Neural cell (in vitro differentiated cells): ENCODE measurements around the gene SEPTIN8.

Experiments
- EP300 ChIP-seq: fragments of 450-650 bp; conservative IDR thresholded peaks from 2 replicates; pipeline ENCODE4 v1.6.1; 2014; ENCODE audit warnings: antibody characterized with exemption, mild to moderate bottlenecking, moderate library complexity; ENCODE audit not compliant: poor library complexity, severe bottlenecking
- EZH2 ChIP-seq: fragments of 200-600, 300-800 bp; shearing (Covaris generic), sonication (generic); IDR thresholded peaks from 2 replicates; pipeline ENCODE4 v1.6.1; 2014; ENCODE audit warnings: antibody characterized with exemption, low read length, borderline replicate concordance, mild to moderate bottlenecking; ENCODE audit not compliant: insufficient read depth, poor library complexity, severe bottlenecking
- MXI1 ChIP-seq: fragments of 450-650 bp; conservative IDR thresholded peaks from 2 replicates; pipeline ENCODE4 v1.6.1; 2014; ENCODE audit warnings: antibody characterized with exemption, mild to moderate bottlenecking; ENCODE audit not compliant: poor library complexity, severe bottlenecking
- POLR2AphosphoS5 ChIP-seq: IDR thresholded peaks from 2 replicates; pipeline ENCODE4 v1.6.1; 2012
- RAD21 ChIP-seq: fragments of 450-650 bp; conservative IDR thresholded peaks from 2 replicates; pipeline ENCODE4 v1.6.1; 2014; ENCODE audit warnings: antibody characterized with exemption, mild to moderate bottlenecking, moderate library complexity
- SMC3 ChIP-seq: fragments of 450-650 bp; conservative IDR thresholded peaks from 2 replicates; pipeline ENCODE4 v1.6.1; 2014; ENCODE audit warnings: antibody characterized with exemption, mild to moderate bottlenecking, moderate library complexity; ENCODE audit not compliant: poor library complexity
- TAF1 ChIP-seq: IDR thresholded peaks from 2 replicates; pipeline ENCODE4 v1.6.1; 2012; ENCODE audit warnings: low read depth
- TF ChIP-seq, protein P1 (sequence below): fragments of 450-650 bp; IDR thresholded peaks from 2 replicates; pipeline ENCODE4 v1.5.1; 2014; ENCODE audit warnings: antibody characterized with exemption, mild to moderate bottlenecking, moderate library complexity; ENCODE audit not compliant: poor library complexity, severe bottlenecking
- TF ChIP-seq, protein P2 (sequence below): IDR thresholded peaks from 2 replicates; pipeline ENCODE4 v1.6.1; 2012; ENCODE audit warnings: borderline replicate concordance

DNA sequence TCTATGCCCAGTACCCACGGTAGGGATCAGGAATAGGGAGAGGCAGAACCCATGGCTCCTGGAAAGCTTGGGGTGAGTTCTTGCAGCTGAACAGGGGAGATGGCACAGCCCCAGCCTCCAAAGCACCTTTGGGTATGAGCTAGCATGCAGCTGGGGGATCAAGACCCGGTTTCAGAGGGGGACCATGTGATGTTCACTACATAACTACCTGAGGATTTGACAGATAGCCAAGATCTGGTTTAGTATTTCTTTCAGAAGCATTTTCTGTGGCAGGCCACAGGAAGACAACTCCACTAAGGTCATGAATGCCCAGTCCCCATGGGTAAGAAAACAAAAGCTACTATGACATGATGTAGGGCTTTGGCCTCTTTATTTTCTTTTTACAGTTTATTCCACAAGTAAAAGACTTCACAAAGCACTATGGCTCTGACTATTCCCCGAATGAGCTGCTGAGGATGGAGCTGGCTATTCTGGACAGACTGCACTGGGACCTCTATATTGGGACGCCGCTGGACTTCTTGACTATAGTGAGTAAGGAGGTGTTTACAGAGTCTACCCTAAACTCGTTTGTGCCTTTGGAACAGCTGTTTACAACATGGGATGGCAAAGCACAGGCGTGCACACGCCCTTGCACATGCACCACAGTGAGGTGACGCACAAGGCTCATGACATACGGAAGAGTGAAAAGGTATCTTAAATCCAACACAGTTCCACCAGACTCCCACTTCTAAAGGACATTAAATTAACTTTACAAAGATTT, 26.4 kb downstream of the SEPTIN8 start:
- TF ChIP-seq, protein P1, sequence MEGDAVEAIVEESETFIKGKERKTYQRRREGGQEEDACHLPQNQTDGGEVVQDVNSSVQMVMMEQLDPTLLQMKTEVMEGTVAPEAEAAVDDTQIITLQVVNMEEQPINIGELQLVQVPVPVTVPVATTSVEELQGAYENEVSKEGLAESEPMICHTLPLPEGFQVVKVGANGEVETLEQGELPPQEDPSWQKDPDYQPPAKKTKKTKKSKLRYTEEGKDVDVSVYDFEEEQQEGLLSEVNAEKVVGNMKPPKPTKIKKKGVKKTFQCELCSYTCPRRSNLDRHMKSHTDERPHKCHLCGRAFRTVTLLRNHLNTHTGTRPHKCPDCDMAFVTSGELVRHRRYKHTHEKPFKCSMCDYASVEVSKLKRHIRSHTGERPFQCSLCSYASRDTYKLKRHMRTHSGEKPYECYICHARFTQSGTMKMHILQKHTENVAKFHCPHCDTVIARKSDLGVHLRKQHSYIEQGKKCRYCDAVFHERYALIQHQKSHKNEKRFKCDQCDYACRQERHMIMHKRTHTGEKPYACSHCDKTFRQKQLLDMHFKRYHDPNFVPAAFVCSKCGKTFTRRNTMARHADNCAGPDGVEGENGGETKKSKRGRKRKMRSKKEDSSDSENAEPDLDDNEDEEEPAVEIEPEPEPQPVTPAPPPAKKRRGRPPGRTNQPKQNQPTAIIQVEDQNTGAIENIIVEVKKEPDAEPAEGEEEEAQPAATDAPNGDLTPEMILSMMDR = no peak
- no peak for TF ChIP-seq EZH2
- TF ChIP-seq, protein P2, sequence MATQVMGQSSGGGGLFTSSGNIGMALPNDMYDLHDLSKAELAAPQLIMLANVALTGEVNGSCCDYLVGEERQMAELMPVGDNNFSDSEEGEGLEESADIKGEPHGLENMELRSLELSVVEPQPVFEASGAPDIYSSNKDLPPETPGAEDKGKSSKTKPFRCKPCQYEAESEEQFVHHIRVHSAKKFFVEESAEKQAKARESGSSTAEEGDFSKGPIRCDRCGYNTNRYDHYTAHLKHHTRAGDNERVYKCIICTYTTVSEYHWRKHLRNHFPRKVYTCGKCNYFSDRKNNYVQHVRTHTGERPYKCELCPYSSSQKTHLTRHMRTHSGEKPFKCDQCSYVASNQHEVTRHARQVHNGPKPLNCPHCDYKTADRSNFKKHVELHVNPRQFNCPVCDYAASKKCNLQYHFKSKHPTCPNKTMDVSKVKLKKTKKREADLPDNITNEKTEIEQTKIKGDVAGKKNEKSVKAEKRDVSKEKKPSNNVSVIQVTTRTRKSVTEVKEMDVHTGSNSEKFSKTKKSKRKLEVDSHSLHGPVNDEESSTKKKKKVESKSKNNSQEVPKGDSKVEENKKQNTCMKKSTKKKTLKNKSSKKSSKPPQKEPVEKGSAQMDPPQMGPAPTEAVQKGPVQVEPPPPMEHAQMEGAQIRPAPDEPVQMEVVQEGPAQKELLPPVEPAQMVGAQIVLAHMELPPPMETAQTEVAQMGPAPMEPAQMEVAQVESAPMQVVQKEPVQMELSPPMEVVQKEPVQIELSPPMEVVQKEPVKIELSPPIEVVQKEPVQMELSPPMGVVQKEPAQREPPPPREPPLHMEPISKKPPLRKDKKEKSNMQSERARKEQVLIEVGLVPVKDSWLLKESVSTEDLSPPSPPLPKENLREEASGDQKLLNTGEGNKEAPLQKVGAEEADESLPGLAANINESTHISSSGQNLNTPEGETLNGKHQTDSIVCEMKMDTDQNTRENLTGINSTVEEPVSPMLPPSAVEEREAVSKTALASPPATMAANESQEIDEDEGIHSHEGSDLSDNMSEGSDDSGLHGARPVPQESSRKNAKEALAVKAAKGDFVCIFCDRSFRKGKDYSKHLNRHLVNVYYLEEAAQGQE = no peak
- TF ChIP-seq RAD21 = no peak
- no peak for TF ChIP-seq TAF1
- no peak for TF ChIP-seq POLR2AphosphoS5
- TF ChIP-seq MXI1 = no peak
- no peak for TF ChIP-seq EP300
- TF ChIP-seq SMC3 = no peak
